MM.1S (cell line): ENCODE results near the gene TOMM7.
"Not testable (repeated sequence)": the region's sequence is repeated elsewhere in the genome, so short reads cannot be mapped to it uniquely, and the experiment has no call there.

ENCODE experiments used
- DNase-seq: peaks from one replicate; pipeline ENCODE4 v3.0.0-alpha.2; 2015
- H2AFZ ChIP-seq: fragments of 300-600 bp; sonication (generic); 2 replicates; pipeline ENCODE4 v1.6.0; 2016; ENCODE audit warnings: antibody characterized with exemption, low read length
- H3F3A ChIP-seq: fragments of 300-600 bp; sonication (generic); 2 replicates; pipeline ENCODE4 v1.6.1; 2016; ENCODE audit warnings: mild to moderate bottlenecking, antibody characterized with exemption, low read length, moderate library complexity, mixed read lengths; ENCODE audit not compliant: insufficient read depth
- H3K27ac ChIP-seq: fragments of 300-600 bp; sonication (generic); 2 replicates; pipeline ENCODE4 v1.5.1; 2016; ENCODE audit warnings: mild to moderate bottlenecking, low read length
- H3K27me3 ChIP-seq: fragments of 300-600 bp; sonication (generic); replicated peaks from 2 replicates; pipeline ENCODE4 v1.6.0; 2016; ENCODE audit warnings: low read length; ENCODE audit not compliant: insufficient read depth
- H3K36me3 ChIP-seq: fragments of 300-600 bp; sonication (generic); replicated peaks from 2 replicates; pipeline ENCODE4 v1.6.1; 2016; ENCODE audit warnings: mild to moderate bottlenecking, low read length, mixed read lengths; ENCODE audit not compliant: insufficient read depth
- H3K4me1 ChIP-seq: fragments of 300-600 bp; sonication (generic); 2 replicates; pipeline ENCODE4 v1.6.1; 2016; ENCODE audit warnings: low read length, mixed read lengths
- H3K4me2 ChIP-seq: fragments of 300-600 bp; sonication (generic); 2 replicates; pipeline ENCODE4 v1.6.0; 2016; ENCODE audit warnings: low read depth, low read length
- H3K4me3 ChIP-seq: fragments of 300-600 bp; sonication (generic); 2 replicates; pipeline ENCODE4 v1.5.1; 2016; ENCODE audit warnings: low read length, mixed read lengths
- H3K79me2 ChIP-seq: fragments of 300-600 bp; sonication (generic); 2 replicates; pipeline ENCODE4 v1.6.1; 2016; ENCODE audit warnings: mixed run types, low read length, mixed read lengths
- H3K9ac ChIP-seq: fragments of 300-600 bp; sonication (generic); 2 replicates; pipeline ENCODE4 v1.6.1; 2016; ENCODE audit warnings: low read length, mixed read lengths
- H3K9me2 ChIP-seq: fragments of 300-600 bp; sonication (generic); replicated peaks from 2 replicates; pipeline ENCODE4 v1.6.1; 2016; ENCODE audit warnings: mild to moderate bottlenecking, low read length, mixed read lengths; ENCODE audit not compliant: insufficient read depth
- H3K9me3 ChIP-seq: fragments of 300-600 bp; sonication (generic); replicated peaks from 2 replicates; pipeline ENCODE4 v1.6.1; 2016; ENCODE audit warnings: mild to moderate bottlenecking, low read length, mixed read lengths; ENCODE audit not compliant: insufficient read depth
- H4K20me1 ChIP-seq: fragments of 300-600 bp; sonication (generic); 2 replicates; pipeline ENCODE4 v1.6.1; 2016; ENCODE audit warnings: mild to moderate bottlenecking, low read length, moderate library complexity, mixed read lengths; ENCODE audit not compliant: insufficient read depth
- EZH2 ChIP-seq: fragments of 300-600 bp; sonication (generic); optimal IDR thresholded peaks from 2 replicates; pipeline ENCODE3; 2017; ENCODE audit warnings: low read depth, mild to moderate bottlenecking, antibody characterized with exemption, low read length, mixed read lengths
- EZH2phosphoT487 ChIP-seq: fragments of 300-600 bp; sonication (generic); IDR thresholded peaks from 2 replicates; pipeline ENCODE4 v1.6.1; 2018; ENCODE audit warnings: antibody characterized with exemption, low read length
- TF ChIP-seq, protein P1 (sequence below): fragments of 300-600 bp; sonication (generic); IDR thresholded peaks from 2 replicates; pipeline ENCODE4 v1.5.1; 2016; ENCODE audit warnings: antibody characterized with exemption, low read length, mixed read lengths

The TOMM7 gene

GRCh38 chr7:22783421-22783820 lies 39.2 kb downstream of the TOMM7 start:
- H3K9me2 ChIP-seq = no peaks in the 10 kb centered on the region
- H3K9ac ChIP-seq = no peak overlapping the region
- no peak for TF ChIP-seq EZH2
- TF ChIP-seq, protein P1, sequence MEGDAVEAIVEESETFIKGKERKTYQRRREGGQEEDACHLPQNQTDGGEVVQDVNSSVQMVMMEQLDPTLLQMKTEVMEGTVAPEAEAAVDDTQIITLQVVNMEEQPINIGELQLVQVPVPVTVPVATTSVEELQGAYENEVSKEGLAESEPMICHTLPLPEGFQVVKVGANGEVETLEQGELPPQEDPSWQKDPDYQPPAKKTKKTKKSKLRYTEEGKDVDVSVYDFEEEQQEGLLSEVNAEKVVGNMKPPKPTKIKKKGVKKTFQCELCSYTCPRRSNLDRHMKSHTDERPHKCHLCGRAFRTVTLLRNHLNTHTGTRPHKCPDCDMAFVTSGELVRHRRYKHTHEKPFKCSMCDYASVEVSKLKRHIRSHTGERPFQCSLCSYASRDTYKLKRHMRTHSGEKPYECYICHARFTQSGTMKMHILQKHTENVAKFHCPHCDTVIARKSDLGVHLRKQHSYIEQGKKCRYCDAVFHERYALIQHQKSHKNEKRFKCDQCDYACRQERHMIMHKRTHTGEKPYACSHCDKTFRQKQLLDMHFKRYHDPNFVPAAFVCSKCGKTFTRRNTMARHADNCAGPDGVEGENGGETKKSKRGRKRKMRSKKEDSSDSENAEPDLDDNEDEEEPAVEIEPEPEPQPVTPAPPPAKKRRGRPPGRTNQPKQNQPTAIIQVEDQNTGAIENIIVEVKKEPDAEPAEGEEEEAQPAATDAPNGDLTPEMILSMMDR = no peak
- no peak for TF ChIP-seq EZH2phosphoT487
- H3F3A ChIP-seq = no peaks in the 10 kb centered on the region
- H3K4me2 ChIP-seq = no peak overlapping the region
- no peak overlapping the region for H2AFZ ChIP-seq
- H4K20me1 ChIP-seq = no peaks in the 10 kb centered on the region
- H3K36me3 ChIP-seq = no peaks in the 10 kb centered on the region
- no peak for DNase-seq
- no peak overlapping the region for H3K4me3 ChIP-seq
- no peaks in the 10 kb centered on the region for H3K79me2 ChIP-seq
- H3K27ac ChIP-seq = no peak overlapping the region
- H3K27me3 ChIP-seq = no peaks in the 10 kb centered on the region
- H3K9me3 ChIP-seq = no peaks in the 10 kb centered on the region
- 0 out of 2 replicates have a peak, but pooled peaks cover 2% of the 10 kb centered on the region for H3K4me1 ChIP-seq

DNA sequence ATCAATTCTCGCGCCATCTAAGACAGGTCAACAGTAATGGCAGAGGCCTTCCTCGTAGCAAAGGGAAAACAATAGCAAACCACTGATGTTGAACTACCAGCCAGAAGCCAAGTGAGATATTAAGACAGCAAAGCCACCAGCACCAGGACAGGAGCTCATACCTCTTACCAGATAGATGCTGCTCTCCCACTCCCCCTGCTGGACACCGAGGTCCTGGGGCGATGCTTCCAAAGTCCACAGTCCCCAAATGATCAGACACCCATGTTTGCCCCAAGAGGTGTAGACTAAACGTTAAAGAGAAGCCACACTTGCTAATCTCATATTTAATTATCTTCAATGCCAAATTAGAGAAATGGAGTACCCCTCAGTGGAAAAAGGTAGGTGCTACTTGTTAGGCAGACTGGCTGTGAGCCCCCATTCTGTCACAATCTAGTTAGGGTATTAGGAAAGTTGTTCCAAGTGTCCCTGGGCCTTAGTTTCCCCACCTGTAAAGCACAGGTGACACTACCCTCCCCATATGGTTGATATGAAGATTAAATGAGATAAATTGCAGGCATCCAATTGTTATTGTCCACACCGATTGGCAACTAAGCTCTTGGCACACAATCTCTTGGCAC lies 39.9 kb downstream of the TOMM7 start:
- no peaks in the 10 kb centered on the region for H3K9me2 ChIP-seq
- no peak overlapping the region for H3K4me2 ChIP-seq
- no peak for TF ChIP-seq EZH2phosphoT487
- TF ChIP-seq, protein P1 = peak; percentile 96
- no peaks in the 10 kb centered on the region for H3F3A ChIP-seq
- H3K36me3 ChIP-seq = no peaks in the 10 kb centered on the region
- H3K4me3 ChIP-seq = no peak overlapping the region
- no peaks in the 10 kb centered on the region for H3K79me2 ChIP-seq
- H2AFZ ChIP-seq = no peak overlapping the region
- H3K27me3 ChIP-seq = no peaks in the 10 kb centered on the region
- 0 out of 2 replicates have a peak, but pooled peaks cover 3% of the 10 kb centered on the region for H3K4me1 ChIP-seq
- H3K9ac ChIP-seq = no peak overlapping the region
- H3K9me3 ChIP-seq = no peaks in the 10 kb centered on the region
- H4K20me1 ChIP-seq = no peaks in the 10 kb centered on the region
- H3K27ac ChIP-seq = no peak overlapping the region
- peak; percentile 66 for DNase-seq

DNA sequence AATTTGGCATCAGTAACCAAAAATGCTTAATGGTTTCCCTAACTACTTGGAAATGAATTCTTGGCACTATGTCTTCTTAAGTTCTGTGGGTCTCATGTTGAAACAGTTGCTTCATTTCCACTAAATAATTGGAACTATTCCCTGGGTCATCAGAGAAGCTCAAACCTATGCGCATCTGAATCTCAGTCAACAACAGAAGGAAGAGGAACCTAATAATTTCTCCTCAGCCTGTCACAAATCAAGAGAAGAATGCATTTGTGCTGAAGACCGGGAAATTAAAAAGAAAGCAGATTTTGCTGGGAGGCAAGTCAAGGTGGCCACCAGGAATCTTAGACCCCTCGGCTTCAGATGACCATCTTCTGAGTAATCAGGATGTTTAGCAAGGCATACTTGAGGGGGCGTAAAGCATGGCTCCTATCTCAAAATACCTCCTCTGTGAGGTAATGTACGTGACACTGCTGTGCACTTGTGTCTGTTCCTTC lies 41.4 kb downstream of the TOMM7 start:
- Histone ChIP-seq H3F3A (no peaks in the 10 kb centered on the region), H2AFZ (no peak overlapping the region), H3K9ac (no peak overlapping the region), H3K4me3 (no peak overlapping the region), H3K4me1 (0 out of 2 replicates have a peak, but pooled peaks cover 3% of the 10 kb centered on the region), H3K9me2 (no peaks in the 10 kb centered on the region), H4K20me1 (no peaks in the 10 kb centered on the region), H3K4me2 (no peak overlapping the region), H3K27ac (no peak overlapping the region), H3K36me3 (no peaks in the 10 kb centered on the region), H3K27me3 (no peaks in the 10 kb centered on the region), H3K9me3 (no peaks in the 10 kb centered on the region), H3K79me2 (no peaks in the 10 kb centered on the region)
- no peak for DNase-seq
- TF ChIP-seq EZH2phosphoT487 = no peak
- TF ChIP-seq EZH2 = no peak
- TF ChIP-seq, protein P1 = no peak

DNA sequence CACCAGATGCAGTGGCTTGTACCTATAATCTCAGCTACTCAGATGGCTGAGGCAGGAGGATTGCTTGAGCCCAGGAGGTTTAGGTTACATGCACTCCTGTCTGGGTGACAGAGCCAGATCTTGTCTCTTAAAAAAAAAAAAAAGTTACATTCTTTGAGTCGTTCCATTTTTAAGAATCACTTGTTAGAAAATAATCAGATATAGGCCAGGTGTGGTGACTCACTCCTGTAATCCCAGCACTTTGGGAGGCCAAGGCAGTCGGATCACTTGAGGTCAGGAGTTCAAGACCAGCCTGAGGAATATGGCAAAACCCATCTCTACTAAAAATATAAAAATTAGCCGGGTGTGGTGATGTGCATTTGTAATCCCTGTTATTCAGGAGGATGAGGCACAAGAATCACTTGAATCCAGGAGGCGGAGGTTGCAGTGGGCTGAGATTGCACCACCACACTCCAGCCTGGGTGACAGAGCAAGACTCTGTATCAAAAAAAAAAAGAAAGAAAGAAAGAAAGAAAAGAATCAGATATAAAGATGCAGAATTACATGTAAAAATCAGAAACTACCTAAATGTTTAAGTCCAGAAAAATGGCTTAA lies 42.8 kb downstream of the TOMM7 start:
- not testable (repeated sequence) for H3K9ac ChIP-seq, H3K36me3 ChIP-seq, H3K79me2 ChIP-seq, H3K4me2 ChIP-seq, H4K20me1 ChIP-seq, H3F3A ChIP-seq, H3K27me3 ChIP-seq, H3K4me3 ChIP-seq, H3K9me3 ChIP-seq, H3K9me2 ChIP-seq, H3K4me1 ChIP-seq, DNase-seq, H2AFZ ChIP-seq, H3K27ac ChIP-seq
